Sigmoid colon (tissue), 4 donors: ENCODE data around the gene ELAVL4.

Source experiments
- CTCF ChIP-seq, 4 experiments: fragments of 450-650 bp in 3 of 4; fragments of 200-600 bp in 1 of 4; IDR thresholded peaks; one replicate each; pipeline ENCODE4 v1.5.1; 2016 to 2019; ENCODE audit warnings: antibody characterized with exemption in 4 of 4, mild to moderate bottlenecking in 3 of 4, moderate library complexity in 2 of 4
- EP300 ChIP-seq, 4 donors: sonication (generic); formaldehyde crosslinking; IDR thresholded peaks; one replicate each; pipeline ENCODE4 v1.6.1; 2017; ENCODE audit warnings: antibody characterized with exemption in 4 of 4
- POLR2A ChIP-seq, 2 donors: fragments of 450-650 bp; IDR thresholded peaks; one replicate each; pipeline ENCODE4 v1.6.1; 2016; ENCODE audit warnings: antibody characterized with exemption in 2 of 2, mild to moderate bottlenecking in 2 of 2, moderate library complexity in 2 of 2
- POLR2AphosphoS5 ChIP-seq, 4 donors: sonication (generic); formaldehyde crosslinking; IDR thresholded peaks; one replicate each; pipeline ENCODE4 v1.6.1; 2017; ENCODE audit warnings: antibody characterized with exemption in 4 of 4

GRCh38 chr1:50098591-50099021, 10.1 kb upstream of the ELAVL4 start:
- TF ChIP-seq CTCF (IDR thresholded peaks at IDR 0.05) (no peak), POLR2AphosphoS5 (IDR thresholded peaks at IDR 0.05) (no peak), POLR2A (IDR thresholded peaks at IDR 0.05) (no peak), EP300 (IDR thresholded peaks at IDR 0.05) (no peak)
